Islet of Langerhans (tissue), 1 donor: Measurements from ENCODE around the gene CSRP3.
A peak's percentile ranks its signal among the peaks of the same experiment; 100 is the strongest.
"Not testable (repeated sequence)": the region's sequence is repeated elsewhere in the genome, so short reads cannot be mapped to it uniquely, and the experiment has no call there.

ENCODE experiments used
- FAIRE-seq: peaks from one replicate; lab custom pipeline; 2011; peaks lifted over from hg19 to GRCh38; lab: Jason Lieb, UNC

Gene CSRP3

GRCh38 chr11:19185516-19186052 is 16.2 kb downstream of the CSRP3 start:
- no peak for FAIRE-seq

GRCh38 chr11:19185036-19185435 is 16.7 kb downstream of the CSRP3 start:
- no peak for FAIRE-seq

- FAIRE-seq = no peak
Measured at GRCh38 chr11:19183646-19184045, 18.1 kb downstream of the CSRP3 start.

GRCh38 chr11:19181531-19182261 is 20.1 kb downstream of the CSRP3 start:
- FAIRE-seq = no peak

GRCh38 chr11:19176629-19177186 is 25.1 kb downstream of the CSRP3 start:
- no peak for FAIRE-seq

- no peak for FAIRE-seq
Measured at GRCh38 chr11:19173964-19174638, 27.7 kb downstream of the CSRP3 start.

GRCh38 chr11:19173004-19173689 is 28.6 kb downstream of the CSRP3 start:
- no peak for FAIRE-seq

GRCh38 chr11:19168090-19168489 is 33.7 kb downstream of the CSRP3 start:
- FAIRE-seq = no peak

- FAIRE-seq = no peak
Measured at GRCh38 chr11:19164881-19165280, 36.9 kb downstream of the CSRP3 start.

- FAIRE-seq = peak; percentile 69
Measured at GRCh38 chr11:19164230-19164855, 37.4 kb downstream of the CSRP3 start.

- no peak for FAIRE-seq
Measured at GRCh38 chr11:19163617-19164016, 38.2 kb downstream of the CSRP3 start.

- no peak for FAIRE-seq
Measured at GRCh38 chr11:19162951-19163505, 38.8 kb downstream of the CSRP3 start.

GRCh38 chr11:19161651-19162050 is 40.1 kb downstream of the CSRP3 start:
- FAIRE-seq = no peak

- no peak for FAIRE-seq
Measured at GRCh38 chr11:19160847-19161246, 40.9 kb downstream of the CSRP3 start.

GRCh38 chr11:19156892-19157291 is 44.9 kb downstream of the CSRP3 start:
- no peak for FAIRE-seq

GRCh38 chr11:19145319-19145718 is 56.5 kb downstream of the CSRP3 start:
- no peak for FAIRE-seq

GRCh38 chr11:19136884-19137283 is 64.9 kb downstream of the CSRP3 start:
- FAIRE-seq = not testable (repeated sequence)

GRCh38 chr11:19134004-19134403 is 67.8 kb downstream of the CSRP3 start:
- FAIRE-seq = no peak
